K562 (cell line): ENCODE data around the gene LDLR. TPM values are rescaled to one million over a fixed set of nuclear protein-coding genes. Genes with fewer than 3 reads are reported as not detected.

ENCODE experiments used
- ATAC-seq: fragments of 200-7000 bp; cut with Tn5 transposase; 3 replicates; pipeline ENCODE4 v1.9.1; 2020; ENCODE audit warnings: moderate library complexity
- BruUV-seq: library from RNA; stranded (reverse); fragments of 400-500 nt; replicated peaks from 2 replicates; lab custom pipeline; 2021; lab: Mats Ljungman, UMichigan
- CTCF ChIA-PET: fragments of 300-600 bp; formaldehyde crosslinking; extraction: SDS; loops from one replicate; lab custom pipeline; 2021; ENCODE audit warnings: low intra/inter-chr PET ratio; lab: Yijun Ruan, JAX
- POLR2A ChIA-PET: fragments of 300-600, 350-650 bp; sonication (Branson Sonifier 250); formaldehyde crosslinking; extraction: SDS; loops from one replicate; lab custom pipeline; 2021; ENCODE audit warnings: antibody characterized with exemption, inconsistent platforms; lab: Yijun Ruan, JAX
- DNase-seq, 4 experiments: peaks; one replicate each; pipeline versions ENCODE4 v3.0.0 to v3.0.0-alpha.2; 2011 to 2018; ENCODE audit warnings: low spot score in 3 of 4, mixed read lengths in 3 of 4; ENCODE audit errors: extremely low read depth in 1 of 4
- FAIRE-seq: peaks from 2 replicates; lab custom pipeline; 2011; peaks lifted over from hg19 to GRCh38; lab: Jason Lieb, UNC
- H2AFZ ChIP-seq: 2 replicates; pipeline ENCODE4 v1.6.0; 2011; ENCODE audit warnings: low read depth, low read length, control low read depth, inconsistent platforms
- H3K27ac ChIP-seq: fragments of 200-600 bp; 3 replicates; pipeline ENCODE4 v1.8.0; 2011; ENCODE audit warnings: low read depth, mild to moderate bottlenecking, control low read depth, inconsistent platforms, low read length, moderate library complexity, mixed read lengths; ENCODE audit errors: extremely low read depth
- H3K27me3 ChIP-seq, 2 experiments: fragments of 300-600 bp in 1 of 2; 2 replicates in 1 of 2; 3 replicates in 1 of 2; pipeline versions ENCODE4 v1.6.0 to v1.8.0; 2011; ENCODE audit warnings: inconsistent platforms in 2 of 2, low read length in 2 of 2, mild to moderate bottlenecking in 1 of 2, mixed read lengths in 1 of 2, moderate library complexity in 1 of 2; ENCODE audit not compliant: control insufficient read depth in 2 of 2, insufficient read depth in 2 of 2
- H3K36me3 ChIP-seq: fragments of 300-600 bp; 3 replicates; pipeline ENCODE4 v1.8.0; 2011; ENCODE audit warnings: mild to moderate bottlenecking, low read length, inconsistent platforms; ENCODE audit not compliant: control insufficient read depth, insufficient read depth
- H3K4me1 ChIP-seq, 2 experiments: fragments of 200-600 bp in 1 of 2; replicated peaks in 1 of 2; 2 replicates in 1 of 2; 3 replicates in 1 of 2; pipeline versions ENCODE4 v1.5.1 to v1.8.0; 2011; ENCODE audit warnings: inconsistent platforms in 2 of 2, low read length in 2 of 2, mild to moderate bottlenecking in 1 of 2, mixed read lengths in 1 of 2, moderate library complexity in 1 of 2; ENCODE audit not compliant: control insufficient read depth in 2 of 2, insufficient read depth in 2 of 2
- H3K4me2 ChIP-seq: 2 replicates; pipeline ENCODE4 v1.6.1; 2011; ENCODE audit warnings: low read length, control low read depth, inconsistent platforms, mixed read lengths; ENCODE audit not compliant: insufficient read depth
- H3K4me3 ChIP-seq: fragments of 200-600 bp; sonication (generic), shearing (Covaris generic); 2 replicates; pipeline ENCODE4 v1.5.1; 2016; ENCODE audit warnings: control low read depth, inconsistent platforms
- H3K79me2 ChIP-seq: fragments of 200-600 bp; 3 replicates; pipeline ENCODE4 v1.8.0; 2011; ENCODE audit warnings: low read length, inconsistent platforms; ENCODE audit not compliant: control insufficient read depth, insufficient read depth
- H3K9ac ChIP-seq, 2 experiments: 2 replicates each; pipeline versions ENCODE4 v1.6.0 to v1.6.1; 2011; ENCODE audit warnings: low read depth in 2 of 2, low read length in 2 of 2, control low read depth in 1 of 2, inconsistent platforms in 1 of 2, mild to moderate bottlenecking in 1 of 2, mixed read lengths in 1 of 2; ENCODE audit not compliant: insufficient read depth in 1 of 2
- H3K9me1 ChIP-seq: one replicate; pipeline ENCODE4 v1.6.0; 2011; ENCODE audit warnings: inconsistent platforms, mild to moderate bottlenecking, low read length, moderate library complexity; ENCODE audit not compliant: control insufficient read depth, insufficient read depth
- H3K9me3 ChIP-seq: replicated peaks from 2 replicates; pipeline ENCODE4 v1.5.1; 2011; ENCODE audit warnings: low read depth, low read length, inconsistent platforms; ENCODE audit not compliant: control insufficient read depth, insufficient read depth
- H4K20me1 ChIP-seq: replicated peaks from 2 replicates; pipeline ENCODE4 v1.6.1; 2011; ENCODE audit warnings: low read length, inconsistent platforms, mixed read lengths; ENCODE audit not compliant: control insufficient read depth, insufficient read depth
- BRD9 ChIP-seq: fragments of 450-650 bp; IDR thresholded peaks from 2 replicates; pipeline ENCODE4 v1.6.1; 2018; ENCODE audit warnings: low read depth; ENCODE audit not compliant: partially characterized antibody
- KDM1A ChIP-seq, 2 experiments: fragments of 450-650 bp; IDR thresholded peaks; 2 replicates each; pipeline ENCODE4 v1.6.1; 2016; ENCODE audit warnings: mild to moderate bottlenecking in 2 of 2
- MCM7 ChIP-seq, 2 experiments: fragments of 450-650 bp; IDR thresholded peaks; 2 replicates each; pipeline ENCODE4 v1.6.1; 2016 to 2018
- TCF15 ChIP-seq: fragments of 250-450 bp; sonication (Bioruptor Pico); IDR thresholded peaks from 2 replicates; pipeline ENCODE4 v1.8.0; 2022; ENCODE audit warnings: moderate library complexity, mild to moderate bottlenecking, inconsistent platforms
- ZNF695 ChIP-seq: fragments of 450-650 bp; formaldehyde crosslinking; IDR thresholded peaks from 2 replicates; pipeline ENCODE4 v1.4.0; 2020; ENCODE audit warnings: mild to moderate bottlenecking, moderate library complexity
- ZSCAN32 ChIP-seq: fragments of 450-650 bp; formaldehyde crosslinking; IDR thresholded peaks from 2 replicates; pipeline ENCODE4 v1.4.0; 2020; ENCODE audit warnings: mild to moderate bottlenecking, moderate library complexity
- WGBS: fragments of 100-300 bp; shearing (Covaris generic); methylation state at CpG from one replicate; pipeline ENCODE4 v1.1.6; 2016; ENCODE audit warnings: low coverage, mixed read lengths; ENCODE audit not compliant: insufficient coverage; ENCODE audit errors: missing lambda C conversion rate; 5-methylcytosine and 5-hydroxymethylcytosine counted together
- in situ Hi-C: fragments of 300-500 bp; cut with MboI; formaldehyde crosslinking; loops from 4 replicates; pipeline ENCODE4 v1.15.0; 2018; ENCODE audit warnings: inconsistent platforms, mixed read lengths
- intact Hi-C: fragments of 100-400 bp; cut with micrococcal nuclease; formaldehyde crosslinking; loops from 2 replicates; pipeline ENCODE4 v1.14.2; 2022
- polyA plus RNA-seq, 8 experiments: library from polyadenylated mRNA; depleted of rRNA in 4 of 8; stranded (reverse) in 5 of 8; unstranded in 3 of 8; fragments of >200 nt; fragmentation: Nextera tagmentation in 2 of 8; fragmentation: Illumina TruSeq in 1 of 8; extraction: Ambion mirVana in 2 of 8; extraction: Trizol in 1 of 8; gene quantifications; 2 replicates each; pipeline versions ENCODE4 v1.2.1 to v1.2.3, GENCODE V29; 2011 to 2014; ENCODE audit warnings: inconsistent platforms in 1 of 8, missing spikeins in 1 of 8
- total RNA-seq, 7 experiments: library from RNA; depleted of rRNA in 6 of 7; stranded (reverse); fragments of >200 nt in 6 of 7; fragmentation: Illumina TruSeq in 2 of 7; extraction: Trizol in 2 of 7; gene quantifications; 2 replicates each; pipeline versions ENCODE4 v1.2.1 to v1.2.3, GENCODE V29; 2011 to 2021; ENCODE audit warnings: low replicate concordance in 1 of 7

The LDLR gene
- total and polyA plus RNA-seq, 9 of the 15 experiments (the other 6 are each of a cell fraction or from before 2014, with no cell fraction given): 19.9 to 114 (median 56.3) TPM

GRCh38 chr19:11175920-11176319, 86.7 kb downstream of the LDLR start:
- BruUV-seq: no TSS peak
- in situ Hi-C loops: no loop called here
- intact Hi-C loops: no loop called here
- CTCF ChIA-PET: no interaction called here
- H3K9ac ChIP-seq: no peak overlapping the region
- H2AFZ ChIP-seq: no peak overlapping the region
- H4K20me1 ChIP-seq: no peaks in the 10 kb centered on the region
- TF ChIP-seq KDM1A (IDR thresholded peaks at IDR 0.05) (no peak), MCM7 (IDR thresholded peaks at IDR 0.05) (no peak), ZSCAN32 (CRISPR knock-in tag) (no peak), TCF15 (CRISPR knock-in tag) (no peak), BRD9 (no peak), ZNF695 (CRISPR knock-in tag) (no peak)
- H3K4me2 ChIP-seq: no peak overlapping the region
- H3K27ac ChIP-seq: no peak overlapping the region
- H3K9me3 ChIP-seq: no peaks in the 10 kb centered on the region
- no peak for FAIRE-seq
- H3K4me3 ChIP-seq: no peak overlapping the region
- H3K27me3 ChIP-seq: no peaks in the 10 kb centered on the region
- H3K79me2 ChIP-seq: no peaks in the 10 kb centered on the region
- no peaks in the 10 kb centered on the region for H3K9me1 ChIP-seq
- no peak for DNase-seq
- H3K4me1 ChIP-seq: peaks cover 0 to 5% of the 10 kb centered on the region in 2 experiments; a peak in 1 of 5 replicates
- H3K36me3 ChIP-seq: peaks cover 50% of the 10 kb centered on the region; the same call in 2 of the 3 replicates
- ATAC-seq: no peak
- WGBS: 77% methylated on average over 7 of the region's 7 CpGs
- POLR2A ChIA-PET: interaction anchor here (0.6 to 1.1 kb wide), 3 partner anchors 12 to 32 kb away, joined by 3 to 4 read pairs (median 3); partner anchors contain the start of gene KANK2
